Common myeloid progenitor, CD34-positive (primary cell): ENCODE results near the gene SLC35A1.

Experiments
- CTCF ChIA-PET: fragments of 350-600 bp; sonication (Branson Sonifier 250); formaldehyde crosslinking; loops from one replicate; lab custom pipeline; 2021; ENCODE audit warnings: antibody characterized with exemption; lab: Charles Lee
- POLR2A ChIA-PET: fragments of 350-600 bp; sonication (Branson Sonifier 250); formaldehyde crosslinking; loops from one replicate; lab custom pipeline; 2021; ENCODE audit warnings: antibody characterized with exemption; lab: Charles Lee
- DNase-seq, 3 donors: peaks; one replicate each; pipeline versions ENCODE4 v3.0.0 to v3.0.0-alpha.2; 2013
- H3K27ac ChIP-seq, 2 experiments: 1 replicate in 1 of 2; 2 replicates in 1 of 2; pipeline ENCODE4 v1.7.0; 2013; ENCODE audit warnings: inconsistent platforms in 2 of 2, low read length in 2 of 2, mild to moderate bottlenecking in 2 of 2, low read depth in 1 of 2, moderate library complexity in 1 of 2; ENCODE audit not compliant: severe bottlenecking in 2 of 2, insufficient read depth in 1 of 2, poor library complexity in 1 of 2
- H3K27me3 ChIP-seq, 5 experiments: replicated peaks in 2 of 5; 1 replicate in 3 of 5; 2 replicates in 2 of 5; pipeline versions ENCODE4 v1.6.1 to v1.7.0; 2013; ENCODE audit warnings: low read length in 4 of 5, mild to moderate bottlenecking in 2 of 5, moderate library complexity in 2 of 5, inconsistent platforms in 1 of 5; ENCODE audit not compliant: insufficient read depth in 5 of 5, control insufficient read depth in 4 of 5
- H3K36me3 ChIP-seq, 4 experiments: 1 replicate in 2 of 4; 2 replicates in 2 of 4; pipeline versions ENCODE4 v1.6.1 to v1.7.0; 2013; ENCODE audit warnings: low read length in 3 of 4, control low read depth in 1 of 4, mild to moderate bottlenecking in 1 of 4; ENCODE audit not compliant: control insufficient read depth in 4 of 4, insufficient read depth in 4 of 4
- H3K4me1 ChIP-seq, 4 experiments: 1 replicate in 3 of 4; 2 replicates in 1 of 4; pipeline versions ENCODE4 v1.6.1 to v1.7.1; 2013; ENCODE audit warnings: low read length in 3 of 4, mild to moderate bottlenecking in 3 of 4, control low read depth in 1 of 4, inconsistent platforms in 1 of 4, moderate library complexity in 1 of 4; ENCODE audit not compliant: control insufficient read depth in 4 of 4, insufficient read depth in 4 of 4; ENCODE audit errors: control extremely low read depth in 1 of 4
- H3K4me3 ChIP-seq, 7 experiments: 1 replicate in 4 of 7; 2 replicates in 3 of 7; pipeline versions ENCODE4 v1.5.1 to v1.7.0; 2013; ENCODE audit warnings: mild to moderate bottlenecking in 7 of 7, low read length in 6 of 7, moderate library complexity in 6 of 7, inconsistent platforms in 2 of 7, low read depth in 2 of 7, control low read depth in 1 of 7; ENCODE audit not compliant: insufficient read depth in 4 of 7, control insufficient read depth in 1 of 7; ENCODE audit errors: extremely low read depth in 1 of 7
- H3K9me3 ChIP-seq, 5 experiments: 1 replicate in 4 of 5; 2 replicates in 1 of 5; pipeline versions ENCODE4 v1.6.1 to v1.7.1; 2013; ENCODE audit warnings: low read length in 4 of 5, mild to moderate bottlenecking in 2 of 5, inconsistent platforms in 1 of 5, low read depth in 1 of 5, moderate library complexity in 1 of 5; ENCODE audit not compliant: control insufficient read depth in 4 of 5, insufficient read depth in 2 of 5; ENCODE audit errors: control extremely low read depth in 1 of 5
- WGBS: methylation state at CpG from one replicate; pipeline ENCODE4 v1.1.5; 2013; ENCODE audit not compliant: insufficient coverage; 5-methylcytosine and 5-hydroxymethylcytosine counted together

SLC35A1 gene

DNA sequence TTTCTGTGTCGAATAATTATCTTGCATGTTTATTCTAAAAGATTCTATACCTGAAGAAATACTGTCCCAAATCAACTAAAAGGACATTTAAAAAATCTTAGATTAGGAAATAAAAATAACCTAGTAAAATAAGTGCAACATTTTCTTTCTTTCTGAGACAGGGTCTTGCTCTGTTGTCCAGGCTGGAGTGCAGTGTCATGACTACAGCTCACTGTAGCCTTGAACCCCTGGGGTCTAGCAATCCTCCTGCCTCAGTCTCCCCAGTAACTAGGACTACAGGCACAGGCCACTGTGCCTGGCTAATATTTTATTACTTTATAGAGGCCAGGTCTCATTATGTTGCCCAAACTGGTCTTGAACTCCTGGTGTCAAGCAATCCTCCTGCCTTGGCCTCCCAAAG, 68.3 kb downstream of the SLC35A1 start:
- peaks cover 6 to 13% (median 10%) of the 10 kb centered on the region in 4 experiments for H3K4me1 ChIP-seq
- no peaks in the 10 kb centered on the region for H3K27me3 ChIP-seq
- WGBS = no CpG with 5 or more reads among the region's 1 CpG
- H3K27ac ChIP-seq = no peak overlapping the region
- H3K36me3 ChIP-seq = peaks cover 7 to 43% (median 28%) of the 10 kb centered on the region in 4 experiments
- CTCF ChIA-PET = interaction anchor here (1.1 kb wide), 1 partner anchor 20 kb away, joined by 3 read pairs; no protein-coding TSS in a partner anchor
- POLR2A ChIA-PET = no interaction called here
- DNase-seq = no peak
- no peak overlapping the region for H3K4me3 ChIP-seq
- H3K9me3 ChIP-seq = peaks cover 4 to 11% (median 6%) of the 10 kb centered on the region in 5 experiments

DNA sequence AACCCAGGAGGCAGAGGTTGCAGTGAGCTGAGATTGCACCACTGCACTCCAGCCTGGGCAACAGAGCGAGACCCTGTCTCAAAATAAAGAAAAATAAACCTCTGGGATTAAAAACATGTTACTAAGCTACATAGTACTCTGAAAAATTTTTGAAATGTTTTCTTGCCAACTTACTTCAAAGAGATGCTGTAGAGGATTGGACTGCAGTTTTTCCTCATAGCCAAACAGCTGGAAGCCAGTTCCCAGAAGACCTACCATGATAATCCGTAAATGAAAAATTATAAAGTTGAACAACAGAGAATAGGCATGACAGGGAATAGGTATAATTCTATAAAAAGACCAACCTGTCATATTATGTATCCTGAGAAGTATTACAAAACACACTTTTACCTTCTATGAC, 69.0 kb downstream of the SLC35A1 start:
- peaks cover 7 to 43% (median 30%) of the 10 kb centered on the region in 4 experiments for H3K36me3 ChIP-seq
- WGBS = 100% methylated on average over 1 of the region's 2 CpGs
- CTCF ChIA-PET = interaction anchor here (1.1 kb wide), 1 partner anchor 19 kb away, joined by 3 read pairs; no protein-coding TSS in a partner anchor

DNA sequence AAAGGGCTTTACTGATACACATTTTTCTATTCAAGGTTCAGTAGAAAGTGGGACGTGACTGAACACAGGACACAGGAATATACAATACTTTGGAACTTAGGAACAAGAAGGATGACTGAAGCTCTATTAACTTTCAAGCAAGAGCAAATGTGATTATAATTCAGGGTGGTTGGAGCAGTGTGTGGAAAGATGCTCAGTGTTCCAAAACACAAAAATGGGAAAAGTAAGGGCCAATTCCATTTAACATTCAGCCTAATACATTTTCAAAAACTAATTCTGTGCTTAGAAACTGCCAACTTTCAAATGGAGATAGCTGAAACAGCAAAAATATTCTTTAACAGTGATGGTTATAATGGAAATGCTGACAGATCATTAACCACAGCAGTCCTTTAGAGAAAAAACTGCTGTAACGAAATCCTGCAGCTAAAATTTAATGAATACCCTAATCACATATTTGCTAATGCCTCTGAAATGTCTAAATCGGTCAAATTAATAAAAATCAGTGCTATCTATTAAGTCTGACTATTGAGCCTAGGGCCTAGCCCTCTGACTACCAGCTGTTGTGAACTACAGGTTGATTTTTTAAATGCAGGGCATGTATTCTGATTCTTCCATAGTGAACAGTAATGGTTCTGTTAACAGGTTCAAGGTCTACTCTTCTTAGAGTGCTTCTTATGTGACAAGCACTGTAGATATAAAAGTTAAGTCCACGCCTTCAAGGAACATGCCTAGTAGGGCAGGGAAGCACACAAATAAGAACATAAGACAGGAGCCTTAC, 71.1 kb downstream of the SLC35A1 start:
- peaks cover 7 to 55% (median 35%) of the 10 kb centered on the region in 4 experiments for H3K36me3 ChIP-seq
- no peak for DNase-seq
- ChIA-PET POLR2A (no interaction called here), CTCF (no interaction called here)
- no peak overlapping the region for H3K27ac ChIP-seq
- H3K9me3 ChIP-seq = peaks cover 4 to 11% (median 6%) of the 10 kb centered on the region in 5 experiments
- 100% methylated on average over 1 of the region's 4 CpGs for WGBS
- H3K4me1 ChIP-seq = no peaks in the 10 kb centered on the region
- H3K4me3 ChIP-seq = no peak overlapping the region
- no peaks in the 10 kb centered on the region for H3K27me3 ChIP-seq

More for the DNA sequence above, 69.0 kb downstream of the SLC35A1 start:
- peaks cover 3 to 12% (median 8%) of the 10 kb centered on the region in 4 experiments for H3K4me1 ChIP-seq
- DNase-seq = no peak
- POLR2A ChIA-PET = no interaction called here
- H3K9me3 ChIP-seq = peaks cover 4 to 11% (median 6%) of the 10 kb centered on the region in 5 experiments
- no peak overlapping the region for H3K27ac ChIP-seq
- H3K4me3 ChIP-seq = no peak overlapping the region
- no peaks in the 10 kb centered on the region for H3K27me3 ChIP-seq

DNA sequence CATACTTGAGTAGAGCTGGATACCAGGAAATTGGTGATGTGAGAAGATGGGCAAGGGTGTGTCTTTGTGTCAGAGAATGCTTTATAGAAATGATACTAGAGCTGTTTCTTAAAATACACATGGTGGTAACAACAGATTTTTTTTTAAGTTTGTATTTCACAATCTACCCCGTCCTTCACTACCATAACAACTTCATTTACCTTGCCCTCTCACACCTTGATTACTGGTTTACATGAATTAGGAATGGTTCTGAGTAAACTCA, 71.6 kb downstream of the SLC35A1 start:
- Histone ChIP-seq H3K27me3 (no peaks in the 10 kb centered on the region), H3K36me3 (peaks cover 5 to 51% (median 33%) of the 10 kb centered on the region in 4 experiments), H3K27ac (no peak overlapping the region), H3K4me3 (no peak overlapping the region), H3K4me1 (no peaks in the 10 kb centered on the region), H3K9me3 (peaks cover 4 to 10% (median 5%) of the 10 kb centered on the region in 5 experiments)
- DNase-seq = no peak
- POLR2A ChIA-PET = no interaction called here
- no CpG with 5 or more reads among the region's 1 CpG for whole genome bisulfite sequencing
- CTCF ChIA-PET = no interaction called here

DNA sequence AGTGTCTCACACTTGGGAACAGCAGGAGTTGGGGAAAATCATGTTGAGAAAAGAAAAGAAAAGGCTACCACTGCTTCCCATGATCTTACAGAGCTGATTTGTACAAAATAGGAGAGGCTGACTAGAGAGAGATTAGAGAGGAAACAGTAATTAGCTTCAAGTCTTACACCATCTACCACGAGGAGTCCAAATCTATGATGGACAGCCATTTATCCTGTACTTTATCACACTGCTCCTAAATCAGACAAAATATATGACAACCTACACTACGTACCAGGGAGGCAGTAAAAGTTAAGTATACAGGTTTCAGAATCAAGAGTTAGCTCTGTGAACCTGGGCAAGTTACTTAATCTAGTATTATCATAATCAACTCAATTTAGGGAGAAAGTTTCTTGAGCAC, 79.0 kb downstream of the SLC35A1 start:
- WGBS = no CpG with 5 or more reads among the region's 2 CpGs
- H3K9me3 ChIP-seq = no peaks in the 10 kb centered on the region
- peaks cover 6 to 50% (median 19%) of the 10 kb centered on the region in 4 experiments for H3K36me3 ChIP-seq
- H3K4me3 ChIP-seq = no peak overlapping the region
- H3K27ac ChIP-seq = no peak overlapping the region
- no peaks in the 10 kb centered on the region for H3K27me3 ChIP-seq
- no peak for DNase-seq
- ChIA-PET POLR2A (no interaction called here), CTCF (no interaction called here)
- H3K4me1 ChIP-seq = no peaks in the 10 kb centered on the region

DNA sequence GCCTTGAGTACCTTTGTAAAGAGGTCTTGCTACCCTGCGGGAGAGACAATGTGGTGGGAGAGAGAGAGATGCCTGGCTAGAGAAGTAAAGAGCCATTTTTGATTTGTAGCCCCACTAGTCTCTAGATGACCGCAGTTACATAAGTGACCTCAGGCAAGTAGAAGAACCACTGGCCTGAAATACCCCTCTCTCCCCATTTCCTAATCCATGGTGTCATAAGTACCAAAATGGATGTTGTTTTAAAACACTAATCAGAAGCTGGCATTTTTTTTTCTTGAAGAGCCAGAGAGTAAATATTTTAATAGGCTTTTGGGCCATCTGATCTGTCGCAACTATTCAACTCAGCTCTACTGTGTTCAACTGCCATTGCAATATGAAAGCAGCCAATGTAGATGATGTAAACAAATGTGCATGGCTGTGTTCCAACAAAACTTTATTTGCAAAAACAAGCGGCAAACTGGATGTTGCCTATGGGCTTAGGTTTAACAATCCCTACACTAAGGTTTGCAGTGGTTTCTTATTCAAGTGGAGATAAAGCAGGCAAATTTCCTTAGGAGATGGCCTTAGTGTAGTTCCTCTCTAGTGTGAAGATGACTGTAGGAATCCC, 80.5 kb downstream of the SLC35A1 start:
- ChIA-PET POLR2A (no interaction called here), CTCF (no interaction called here)
- no peak overlapping the region for H3K4me3 ChIP-seq
- no peak overlapping the region for H3K27ac ChIP-seq
- no peaks in the 10 kb centered on the region for H3K4me1 ChIP-seq
- H3K36me3 ChIP-seq = peaks cover 6 to 49% (median 17%) of the 10 kb centered on the region in 4 experiments
- WGBS = 100% methylated on average over 1 of the region's 4 CpGs
- no peak for DNase-seq
- no peaks in the 10 kb centered on the region for H3K27me3 ChIP-seq
- H3K9me3 ChIP-seq = no peaks in the 10 kb centered on the region

DNA sequence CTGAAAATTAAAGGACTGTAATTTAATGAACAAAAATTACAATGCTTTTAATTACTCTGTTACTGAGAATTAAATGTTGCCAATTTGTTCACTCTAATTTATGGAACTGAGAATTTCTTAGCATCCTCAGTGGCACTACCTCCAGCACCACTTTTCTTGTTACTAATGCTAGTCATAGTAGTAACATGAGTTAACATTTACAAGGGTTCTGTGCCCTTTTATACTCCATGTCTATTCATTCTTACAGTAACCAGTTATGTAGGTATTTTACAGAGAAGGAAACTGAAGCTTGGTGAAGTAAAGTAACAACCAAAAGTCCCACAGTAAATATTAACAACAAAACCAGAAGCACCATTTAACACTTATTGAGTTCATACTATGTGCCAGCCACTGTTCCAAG, 82.7 kb downstream of the SLC35A1 start:
- POLR2A ChIA-PET = no interaction called here
- Histone ChIP-seq H3K4me1 (no peaks in the 10 kb centered on the region), H3K9me3 (no peaks in the 10 kb centered on the region), H3K36me3 (peaks cover 5 to 38% (median 21%) of the 10 kb centered on the region in 4 experiments), H3K4me3 (no peak overlapping the region), H3K27me3 (no peaks in the 10 kb centered on the region), H3K27ac (no peak overlapping the region)
- CTCF ChIA-PET = no interaction called here
- DNase-seq = no peak
